HUDEP-2 (cell line): Measurements from ENCODE around the gene TENT4B.

Experiments
- DNase-seq, 76 experiments: peaks; one replicate each; lab custom pipeline; 2025; ENCODE audit not compliant: unreplicated experiment in 76 of 76; lab: John Stamatoyannopoulos, UW

The TENT4B gene

GRCh38 chr16:50192386-50193050 is 39.4 kb downstream of the TENT4B start:
- no peak for DNase-seq

DNA sequence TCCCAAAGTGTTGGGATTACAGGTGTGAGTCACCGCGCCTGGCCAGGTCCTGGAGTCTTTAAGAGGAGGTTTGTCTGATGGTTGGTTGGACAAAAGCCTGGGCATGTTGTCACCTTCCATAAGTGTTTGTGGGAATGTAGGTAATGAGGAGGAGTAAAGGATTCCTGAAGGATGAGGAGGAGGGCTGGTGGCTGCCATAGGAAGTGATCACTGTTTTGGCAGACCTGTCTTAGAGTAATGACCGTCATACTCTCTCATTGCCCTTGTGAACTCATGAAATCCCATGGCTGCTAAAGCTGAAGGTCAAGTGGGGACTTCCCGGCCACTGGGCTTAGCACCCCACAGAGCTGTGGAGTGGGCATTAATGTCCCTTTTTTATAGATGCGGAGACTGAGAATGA is 40.5 kb downstream of the TENT4B start:
- no peak for DNase-seq

DNA sequence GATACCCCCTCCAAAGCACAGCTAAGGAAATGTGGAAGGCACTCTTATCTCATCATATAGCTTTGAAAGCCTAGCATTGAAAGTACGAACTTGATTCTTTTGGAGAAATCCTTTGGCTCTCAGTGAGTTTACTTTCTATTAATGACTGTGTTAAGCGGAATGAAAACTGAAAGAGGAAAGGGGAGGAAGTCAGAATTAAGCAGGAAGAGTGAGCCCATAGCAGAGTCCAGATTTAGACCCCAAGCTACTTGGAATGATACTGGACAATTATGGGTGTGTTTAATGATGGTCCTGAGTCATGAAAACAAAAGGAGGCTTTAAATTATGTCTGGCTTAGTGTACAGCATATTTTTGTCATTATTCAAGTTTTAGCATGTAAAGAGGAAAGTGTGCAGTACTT is 42.2 kb downstream of the TENT4B start:
- DNase-seq: no peak

GRCh38 chr16:50195756-50196155 is 42.6 kb downstream of the TENT4B start:
- no peak for DNase-seq

DNA sequence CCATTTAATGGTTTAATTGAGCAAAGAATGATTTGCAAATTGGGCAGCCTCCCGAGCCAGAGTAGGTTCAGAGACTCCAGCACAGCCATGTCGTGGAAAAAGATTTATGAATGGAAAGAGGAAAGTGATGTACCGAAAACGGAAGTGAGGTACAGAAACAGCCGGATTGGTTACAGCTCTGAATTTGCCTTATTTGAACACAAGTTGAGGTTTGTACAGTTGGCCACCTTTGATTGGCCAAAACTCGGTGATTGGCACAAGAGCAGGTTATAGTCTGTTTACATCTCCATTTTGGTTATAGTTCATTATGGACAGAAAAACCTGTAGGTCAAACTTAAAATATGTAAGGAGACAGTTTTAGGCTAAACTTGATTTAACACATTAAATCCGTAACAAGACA is 44.5 kb downstream of the TENT4B start:
- no peak for DNase-seq

GRCh38 chr16:50198802-50199403 is 45.8 kb downstream of the TENT4B start:
- no peak for DNase-seq

DNA sequence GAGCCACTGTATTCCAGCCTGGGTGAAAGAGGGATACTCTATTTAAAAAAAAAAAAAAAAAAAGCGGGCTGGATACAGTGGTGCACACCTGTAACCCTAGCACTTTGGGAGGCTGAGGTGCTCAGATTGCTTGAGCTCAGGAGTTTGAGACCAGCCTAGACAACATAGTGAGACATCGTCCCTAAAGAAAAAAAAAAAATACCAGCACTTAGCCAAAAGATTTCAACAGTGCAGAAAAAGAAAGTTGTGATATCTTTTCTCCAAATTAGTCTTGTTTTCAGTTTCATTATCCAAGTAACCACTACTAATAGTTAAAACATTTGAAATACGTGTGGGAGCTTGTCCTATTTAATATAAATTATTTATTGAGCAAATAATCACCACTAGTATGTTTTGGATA is 48.7 kb downstream of the TENT4B start:
- DNase-seq: no peak

- no peak for DNase-seq
Measured at GRCh38 chr16:50202926-50203624, 50.0 kb downstream of the TENT4B start.

GRCh38 chr16:50203681-50204080 is 50.6 kb downstream of the TENT4B start:
- DNase-seq: no peak

GRCh38 chr16:50204453-50205108 is 51.5 kb downstream of the TENT4B start:
- no peak for DNase-seq

- DNase-seq: no peak
Measured at GRCh38 chr16:50207652-50208051, 54.5 kb downstream of the TENT4B start.

DNA sequence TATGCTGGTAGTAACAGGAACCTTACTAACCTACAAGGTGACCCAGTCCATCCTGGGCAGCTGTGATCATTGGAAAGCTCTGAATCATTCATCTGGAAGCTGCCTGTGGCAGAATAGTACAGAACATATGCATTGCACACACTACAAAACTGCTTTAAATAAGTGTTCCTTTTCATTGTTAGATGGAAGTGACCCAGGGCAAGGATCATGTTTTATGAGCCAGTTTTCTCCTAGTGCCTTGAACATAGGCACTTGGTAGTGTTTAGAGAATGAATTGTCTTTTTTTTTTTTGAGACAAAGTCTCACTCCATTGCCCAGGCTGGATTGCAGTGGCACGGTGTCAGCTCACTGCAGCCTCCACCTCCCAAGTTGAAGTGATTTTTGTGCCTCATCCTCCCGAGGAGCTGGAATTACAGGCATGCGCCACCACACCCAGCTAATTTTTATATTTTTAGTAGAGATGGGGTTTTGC is 55.4 kb downstream of the TENT4B start:
- DNase-seq: no peak

- no peak for DNase-seq
Measured at GRCh38 chr16:50209546-50210265, 56.6 kb downstream of the TENT4B start.

DNA sequence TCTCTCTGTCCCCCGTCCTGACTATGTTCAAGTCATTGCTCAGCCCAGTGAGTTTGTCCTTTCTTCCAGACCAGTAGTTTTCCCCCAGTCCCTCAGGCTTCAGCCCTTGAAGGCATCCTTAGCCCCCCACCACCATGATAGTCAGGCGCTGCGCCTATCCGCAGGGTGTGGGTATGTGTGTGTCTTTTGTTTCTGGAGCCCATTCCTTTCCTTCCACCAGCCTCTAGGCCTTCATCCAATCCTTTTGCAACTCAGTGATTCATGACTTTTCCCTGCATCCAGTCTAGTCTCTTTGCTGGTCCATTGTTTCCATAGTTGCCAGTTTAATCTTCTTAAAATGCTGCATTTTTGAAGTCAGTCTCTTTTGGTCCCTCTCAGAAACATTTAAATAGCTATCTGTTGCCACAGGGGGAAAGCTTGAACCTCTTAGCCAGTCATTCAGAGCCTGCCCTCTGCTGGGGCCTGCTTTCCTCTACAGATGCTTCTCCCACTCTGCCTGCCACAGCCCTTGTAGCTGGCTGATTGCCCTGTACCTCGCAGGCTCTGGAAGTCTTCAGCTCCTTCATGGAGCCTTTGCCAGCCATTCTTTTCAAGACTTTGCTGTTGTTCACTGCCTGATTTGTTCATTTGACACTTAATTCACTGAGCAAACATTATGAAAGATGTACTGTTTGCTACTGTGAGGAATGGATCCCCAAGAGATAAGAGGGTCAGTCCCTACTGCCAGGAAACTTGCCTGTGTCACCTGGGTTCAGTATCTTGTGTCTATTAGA is 57.3 kb downstream of the TENT4B start:
- peak in 72 of 76 experiments; percentile 21 to 83 (median 62) for DNase-seq

DNA sequence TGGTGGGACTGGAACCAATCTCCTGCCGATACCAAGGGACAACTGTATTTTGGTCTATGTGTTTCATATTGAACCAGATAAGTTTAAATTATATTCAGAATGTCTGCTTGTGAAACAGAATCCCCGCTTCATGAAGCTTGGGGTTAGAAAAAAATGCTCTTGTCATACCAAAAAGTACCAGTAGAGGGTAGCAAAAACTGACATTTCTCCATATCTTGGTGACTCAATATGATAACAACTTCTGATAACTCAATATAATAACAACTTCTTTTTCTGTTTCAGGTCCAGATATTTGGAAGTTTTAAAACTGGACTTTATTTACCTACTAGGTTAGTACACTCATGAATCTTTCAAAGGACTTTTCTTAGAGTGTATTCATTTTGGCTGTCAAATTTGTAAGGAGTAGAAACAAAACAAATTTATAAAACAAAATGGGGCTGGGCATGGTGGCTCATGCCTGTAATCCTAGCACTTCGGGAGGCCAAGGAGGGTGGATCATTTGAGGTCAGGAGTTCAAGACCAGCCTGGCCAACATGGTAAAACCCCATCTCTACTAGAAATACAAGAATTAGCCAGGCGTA is 60.9 kb downstream of the TENT4B start:
- peak in 30 of 76 experiments; percentile 9 to 63 (median 40) for DNase-seq

- DNase-seq: no peak
Measured at GRCh38 chr16:50215680-50216079, 62.6 kb downstream of the TENT4B start.

GRCh38 chr16:50216231-50216630 is 63.1 kb downstream of the TENT4B start:
- no peak for DNase-seq

- DNase-seq: no peak
Measured at GRCh38 chr16:50219402-50219975, 66.4 kb downstream of the TENT4B start.

- no peak for DNase-seq
Measured at GRCh38 chr16:50224286-50224685, 71.2 kb downstream of the TENT4B start.
